GM08714 (cell line): Measurements from ENCODE around the gene AKT1S1.

Experiments
- H3K4me3 ChIP-seq: fragments of 200-500 bp; sonication (Bioruptor generic); 2 replicates; pipeline ENCODE4 v1.5.1; 2014; ENCODE audit warnings: mild to moderate bottlenecking, low read length, inconsistent platforms
- ZNF274 ChIP-seq: IDR thresholded peaks from 2 replicates; pipeline ENCODE4 v1.6.1; 2012; ENCODE audit warnings: mild to moderate bottlenecking, low read depth, low read length

AKT1S1 gene

DNA sequence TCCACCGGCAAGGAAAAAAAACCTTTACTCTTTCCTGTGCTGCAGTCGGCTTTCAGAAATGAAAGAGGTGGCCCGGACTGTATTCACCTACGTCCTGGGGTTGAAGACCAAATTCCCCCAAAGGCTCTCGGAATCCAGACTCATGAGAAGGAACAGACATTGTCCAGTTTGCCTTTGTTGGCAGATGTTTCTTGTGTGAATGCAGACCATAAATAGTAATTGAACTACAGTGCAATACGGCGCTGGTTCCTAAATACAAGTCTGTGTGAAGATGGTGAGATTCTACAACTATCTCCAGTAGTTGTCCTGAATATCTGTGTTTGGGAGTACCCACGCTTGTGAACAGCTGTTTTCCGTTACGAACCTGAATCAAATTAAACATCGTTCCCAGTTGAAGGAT, 37.4 kb downstream of the AKT1S1 start:
- no peak for TF ChIP-seq ZNF274
- no peak overlapping the region for H3K4me3 ChIP-seq

GRCh38 chr19:49838885-49839588, 38.1 kb downstream of the AKT1S1 start:
- H3K4me3 ChIP-seq: no peak overlapping the region
- TF ChIP-seq ZNF274: no peak

- no peak for TF ChIP-seq ZNF274
- no peak overlapping the region for H3K4me3 ChIP-seq
Observed at GRCh38 chr19:49837425-49837824, 39.7 kb downstream of the AKT1S1 start.

GRCh38 chr19:49837009-49837310, 40.2 kb downstream of the AKT1S1 start:
- no peak for TF ChIP-seq ZNF274
- no peak overlapping the region for H3K4me3 ChIP-seq

DNA sequence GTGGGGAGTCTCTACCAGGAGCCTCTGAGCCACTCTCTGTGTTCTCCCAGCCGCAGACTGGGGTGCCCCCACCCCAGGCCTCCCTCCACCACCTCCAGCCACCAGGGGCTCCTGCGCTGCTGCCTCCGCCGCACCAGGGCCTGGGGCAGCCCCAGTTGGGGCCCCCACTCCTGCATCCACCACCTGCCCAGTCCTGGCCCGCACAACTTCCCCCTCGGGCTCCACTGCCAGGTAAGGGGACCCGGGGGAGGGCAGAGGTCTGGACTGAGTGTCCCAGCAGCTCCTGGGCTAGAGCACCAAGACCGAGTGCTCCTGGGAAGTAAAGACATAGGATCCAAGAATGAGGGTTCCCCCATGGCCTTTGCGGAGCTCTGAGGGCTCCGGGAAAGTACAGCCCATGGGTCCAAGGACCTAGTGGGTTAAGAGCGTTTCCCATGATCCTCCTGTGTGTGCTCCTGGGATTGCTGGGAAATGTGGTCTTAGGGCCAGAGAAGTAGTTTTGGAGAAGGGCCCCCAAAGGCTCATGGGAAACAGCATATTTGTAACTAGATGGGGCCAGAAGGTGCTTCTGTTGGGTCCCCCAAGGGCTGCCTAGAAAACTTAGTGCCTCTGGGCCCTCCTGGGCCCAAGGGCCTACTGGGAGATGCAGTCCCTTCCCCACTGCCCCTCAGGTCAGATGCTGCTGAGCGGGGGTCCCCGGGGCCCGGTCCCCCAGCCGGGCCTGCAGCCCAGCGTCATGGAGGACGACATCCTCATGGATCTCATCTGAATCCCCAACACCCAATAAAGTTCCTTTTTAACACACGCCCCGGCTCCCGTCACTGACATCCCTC, 40.8 kb downstream of the AKT1S1 start:
- H3K4me3 ChIP-seq: no peak overlapping the region
- no peak for TF ChIP-seq ZNF274

- no peak for TF ChIP-seq ZNF274
- H3K4me3 ChIP-seq: no peak overlapping the region
Observed at GRCh38 chr19:49835562-49835961, 41.6 kb downstream of the AKT1S1 start.

GRCh38 chr19:49833599-49833998, 43.6 kb downstream of the AKT1S1 start:
- TF ChIP-seq ZNF274: no peak
- H3K4me3 ChIP-seq: no peak overlapping the region

DNA sequence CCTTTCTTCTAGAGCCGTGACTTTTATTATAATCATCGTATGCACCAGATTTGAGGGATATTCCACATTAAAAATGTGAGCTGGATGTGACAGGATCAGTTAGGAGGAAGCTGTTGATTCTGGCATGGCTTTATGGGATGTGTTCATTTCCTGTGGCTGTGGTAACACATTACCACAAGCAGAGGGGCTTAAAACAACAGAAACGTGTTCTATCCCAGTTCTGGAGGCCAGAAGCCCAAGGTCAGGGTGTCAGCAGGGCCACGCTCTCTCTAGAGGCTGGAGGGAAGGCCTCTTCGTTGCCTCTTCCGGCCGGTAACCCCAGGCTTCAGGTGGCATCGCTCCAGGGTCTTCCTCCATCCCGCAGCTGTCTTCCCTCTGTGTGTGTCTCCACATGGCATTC, 44.6 kb downstream of the AKT1S1 start:
- no peak overlapping the region for H3K4me3 ChIP-seq
- no peak for TF ChIP-seq ZNF274

- TF ChIP-seq ZNF274: no peak
- no peak overlapping the region for H3K4me3 ChIP-seq
Observed at GRCh38 chr19:49831592-49831991, 45.6 kb downstream of the AKT1S1 start.

- TF ChIP-seq ZNF274: no peak
Observed at GRCh38 chr19:49830766-49831165, 46.4 kb downstream of the AKT1S1 start.

DNA sequence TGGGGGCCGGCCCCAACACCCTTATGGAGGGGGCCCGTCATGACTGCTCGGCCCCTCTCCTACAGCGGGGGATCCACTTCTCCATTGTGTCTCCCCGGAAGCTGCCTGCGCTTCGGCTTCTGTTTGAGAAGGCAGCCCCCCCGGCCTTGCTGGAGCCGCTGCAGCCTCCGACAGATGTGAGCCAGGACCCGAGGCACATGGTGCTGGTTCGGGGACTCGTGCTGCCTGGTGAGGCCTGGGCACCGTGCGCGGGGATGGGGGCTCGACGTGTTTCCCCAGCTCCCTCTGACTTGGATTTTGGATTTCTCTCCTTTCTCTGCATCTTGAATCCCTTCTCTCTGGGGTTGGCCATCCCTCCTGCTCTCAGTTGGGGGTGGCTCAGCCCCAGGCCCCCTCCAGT, 47.4 kb downstream of the AKT1S1 start:
- TF ChIP-seq ZNF274: no peak
- no peak overlapping the region for H3K4me3 ChIP-seq

More at GRCh38 chr19:49830766-49831165, 46.4 kb downstream of the AKT1S1 start:
- H3K4me3 ChIP-seq: no peak overlapping the region

GRCh38 chr19:49829200-49829599, 48.0 kb downstream of the AKT1S1 start:
- TF ChIP-seq ZNF274: no peak
- H3K4me3 ChIP-seq: no peak overlapping the region

GRCh38 chr19:49827034-49827433, 50.1 kb downstream of the AKT1S1 start:
- no peak overlapping the region for H3K4me3 ChIP-seq
- TF ChIP-seq ZNF274: no peak

GRCh38 chr19:49824662-49825061, 52.5 kb downstream of the AKT1S1 start:
- TF ChIP-seq ZNF274: no peak
- no peak overlapping the region for H3K4me3 ChIP-seq

DNA sequence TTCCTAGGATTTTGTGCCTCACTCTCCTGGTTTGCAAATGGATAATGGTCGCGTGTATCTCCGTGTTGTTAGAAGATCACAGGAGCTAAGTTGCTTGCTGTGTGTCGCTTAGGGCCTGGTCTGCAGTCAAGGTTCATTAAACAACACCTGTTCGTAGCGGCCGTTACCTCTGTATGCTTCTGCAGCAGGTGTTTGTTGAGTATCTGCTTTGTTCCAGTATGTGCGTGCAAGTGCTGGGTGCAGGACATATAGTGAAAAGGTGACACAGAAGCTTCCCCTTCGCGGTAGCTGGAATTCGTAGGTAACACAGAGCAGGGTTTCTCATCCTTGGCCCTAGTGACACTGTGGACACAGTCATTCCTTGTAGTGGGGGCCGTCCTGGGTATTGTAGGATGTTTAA, 53.7 kb downstream of the AKT1S1 start:
- no peak for TF ChIP-seq ZNF274
- H3K4me3 ChIP-seq: no peak overlapping the region
